Measurements from ENCODE around the gene SEPTIN12. TPM values are rescaled to one million over a fixed set of nuclear protein-coding genes. Genes with fewer than 3 reads are reported as not detected.

The SEPTIN12 gene
- total RNA-seq, 1 donor, result not detected

DNA sequence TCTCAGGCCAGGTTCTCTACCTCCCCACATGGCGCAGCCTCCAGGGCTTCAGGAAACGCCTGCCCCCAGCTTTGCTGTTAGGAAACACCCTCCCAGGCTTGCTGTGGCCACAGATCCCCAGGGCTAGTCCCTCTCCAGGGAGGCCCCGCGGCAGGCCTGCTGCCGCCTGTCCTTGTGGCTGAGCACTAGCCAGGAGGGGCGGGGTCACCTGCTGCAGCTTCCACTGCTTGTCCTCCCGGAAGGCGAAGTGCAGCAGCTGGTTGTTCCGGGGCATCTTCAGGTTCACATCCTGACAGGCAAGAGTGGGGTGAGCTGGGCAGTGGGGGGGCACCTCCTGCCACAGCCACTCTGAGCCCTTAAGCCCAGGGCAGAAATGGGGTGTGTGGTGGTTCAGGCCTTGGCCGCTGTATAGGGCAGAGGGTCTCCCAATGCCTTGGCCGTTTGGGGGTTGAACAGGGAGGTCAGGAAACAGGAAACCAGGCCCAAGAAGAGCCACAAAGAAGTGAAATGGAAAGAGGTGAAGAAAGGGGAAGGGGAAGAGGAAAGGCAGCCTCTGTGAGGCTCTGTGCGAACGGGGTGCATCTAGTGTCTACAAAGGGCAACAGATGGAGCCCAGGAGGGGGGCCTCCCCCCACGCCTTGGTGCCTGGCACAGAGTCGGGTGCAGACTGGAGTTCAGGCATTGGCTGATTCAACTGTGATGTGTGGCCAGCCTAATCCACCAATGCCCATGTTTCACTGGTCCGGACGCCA is 12.3 kb upstream of the SEPTIN12 start:
- DNase-seq (ENCODE audit: low read depth), result no peak
- no peak overlapping the region for H3K4me3 ChIP-seq (ENCODE audit: low read depth, low read length)
- TF ChIP-seq, protein P1, sequence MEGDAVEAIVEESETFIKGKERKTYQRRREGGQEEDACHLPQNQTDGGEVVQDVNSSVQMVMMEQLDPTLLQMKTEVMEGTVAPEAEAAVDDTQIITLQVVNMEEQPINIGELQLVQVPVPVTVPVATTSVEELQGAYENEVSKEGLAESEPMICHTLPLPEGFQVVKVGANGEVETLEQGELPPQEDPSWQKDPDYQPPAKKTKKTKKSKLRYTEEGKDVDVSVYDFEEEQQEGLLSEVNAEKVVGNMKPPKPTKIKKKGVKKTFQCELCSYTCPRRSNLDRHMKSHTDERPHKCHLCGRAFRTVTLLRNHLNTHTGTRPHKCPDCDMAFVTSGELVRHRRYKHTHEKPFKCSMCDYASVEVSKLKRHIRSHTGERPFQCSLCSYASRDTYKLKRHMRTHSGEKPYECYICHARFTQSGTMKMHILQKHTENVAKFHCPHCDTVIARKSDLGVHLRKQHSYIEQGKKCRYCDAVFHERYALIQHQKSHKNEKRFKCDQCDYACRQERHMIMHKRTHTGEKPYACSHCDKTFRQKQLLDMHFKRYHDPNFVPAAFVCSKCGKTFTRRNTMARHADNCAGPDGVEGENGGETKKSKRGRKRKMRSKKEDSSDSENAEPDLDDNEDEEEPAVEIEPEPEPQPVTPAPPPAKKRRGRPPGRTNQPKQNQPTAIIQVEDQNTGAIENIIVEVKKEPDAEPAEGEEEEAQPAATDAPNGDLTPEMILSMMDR (IDR thresholded peaks at IDR 0.05; ENCODE audit: insufficient read depth, low read length), result no peak

DNA sequence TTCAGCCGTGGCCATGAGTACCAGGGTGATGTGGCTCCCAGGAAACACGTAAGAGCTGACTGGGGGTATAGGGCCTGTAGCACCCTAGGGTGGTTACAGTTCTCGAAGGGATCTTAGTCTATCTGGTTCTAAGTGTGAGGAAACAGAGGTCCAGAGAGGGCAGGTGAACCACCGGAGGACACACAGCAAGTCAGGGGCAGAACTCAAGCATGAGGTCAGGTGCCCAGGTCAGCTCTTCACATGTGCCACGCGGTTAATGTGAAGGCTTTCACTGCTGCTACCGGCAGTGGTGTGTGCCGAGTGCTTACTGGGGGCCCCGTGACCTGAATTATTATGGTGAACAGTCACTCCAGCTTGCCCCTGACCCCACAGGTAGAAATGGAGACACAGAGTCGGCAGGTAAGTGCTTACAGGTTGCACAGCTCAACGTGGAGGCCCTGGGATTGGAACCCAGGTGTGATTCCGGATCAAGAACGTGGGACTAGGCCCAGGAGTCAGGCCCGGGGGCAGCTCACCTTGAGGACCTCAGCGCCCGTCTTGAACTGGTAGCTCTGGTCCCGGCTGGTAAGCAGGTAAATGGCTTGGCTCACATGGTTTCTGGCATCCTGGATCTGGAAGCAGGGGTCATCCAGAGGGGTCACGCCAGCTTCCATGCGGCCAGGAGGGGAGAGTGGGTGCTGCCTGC is 11.2 kb upstream of the SEPTIN12 start:
- no peak overlapping the region for H3K4me3 ChIP-seq (ENCODE audit: low read depth, low read length)
- TF ChIP-seq, protein P1 (IDR thresholded peaks at IDR 0.05; ENCODE audit: insufficient read depth, low read length), result no peak
- DNase-seq (ENCODE audit: low read depth), result no peak

DNA sequence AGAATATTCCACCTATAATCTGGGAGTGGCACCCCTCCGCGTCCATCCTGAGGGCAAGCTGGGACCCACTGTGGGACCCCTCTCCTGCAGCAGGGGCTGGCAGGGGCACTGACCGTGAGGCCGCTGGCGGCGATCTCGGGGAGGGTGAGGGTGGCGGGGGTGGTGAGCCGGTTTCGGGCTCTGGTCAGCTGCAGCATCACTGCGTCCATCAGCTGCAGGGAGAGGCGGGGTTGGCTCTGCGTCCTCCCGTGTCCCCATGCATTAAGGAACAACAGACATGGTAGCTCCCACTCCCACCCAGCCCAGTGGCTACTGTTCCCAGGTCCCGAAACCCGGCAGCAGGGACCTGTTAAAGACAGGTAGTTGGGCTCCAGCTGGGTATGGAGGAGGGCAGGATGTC is 10.3 kb upstream of the SEPTIN12 start:
- TF ChIP-seq, protein P1 (IDR thresholded peaks at IDR 0.05; ENCODE audit: insufficient read depth, low read length), result no peak
- DNase-seq (ENCODE audit: low read depth), result no peak
- H3K4me3 ChIP-seq (ENCODE audit: low read depth, low read length), result no peak overlapping the region

DNA sequence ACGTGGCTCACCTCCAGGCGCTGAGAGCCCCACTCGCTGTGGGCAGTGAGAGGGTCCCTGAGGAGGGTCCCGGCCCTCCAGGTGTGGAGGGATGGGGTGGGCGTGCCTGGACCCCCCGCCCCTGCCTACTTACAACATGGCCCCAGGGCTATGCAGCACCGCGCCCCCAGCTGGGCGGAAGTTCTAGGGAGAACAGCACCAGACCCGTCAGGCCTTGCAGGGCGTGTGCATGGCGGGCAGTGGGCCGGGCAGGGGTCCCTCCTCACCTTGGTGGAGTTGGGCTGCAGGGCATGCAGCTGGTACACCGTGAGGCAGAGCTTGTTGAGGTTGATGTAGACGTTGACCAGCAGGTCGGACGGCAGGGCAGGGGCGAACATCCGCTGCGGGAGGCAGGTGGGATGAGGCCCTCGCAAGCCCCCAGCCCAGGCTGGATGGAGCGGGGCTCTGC is 9.7 kb upstream of the SEPTIN12 start:
- DNase-seq (ENCODE audit: low read depth), result no peak
- no peak overlapping the region for H3K4me3 ChIP-seq (ENCODE audit: low read depth, low read length)
- TF ChIP-seq, protein P1 (IDR thresholded peaks at IDR 0.05; ENCODE audit: insufficient read depth, low read length), result no peak

DNA sequence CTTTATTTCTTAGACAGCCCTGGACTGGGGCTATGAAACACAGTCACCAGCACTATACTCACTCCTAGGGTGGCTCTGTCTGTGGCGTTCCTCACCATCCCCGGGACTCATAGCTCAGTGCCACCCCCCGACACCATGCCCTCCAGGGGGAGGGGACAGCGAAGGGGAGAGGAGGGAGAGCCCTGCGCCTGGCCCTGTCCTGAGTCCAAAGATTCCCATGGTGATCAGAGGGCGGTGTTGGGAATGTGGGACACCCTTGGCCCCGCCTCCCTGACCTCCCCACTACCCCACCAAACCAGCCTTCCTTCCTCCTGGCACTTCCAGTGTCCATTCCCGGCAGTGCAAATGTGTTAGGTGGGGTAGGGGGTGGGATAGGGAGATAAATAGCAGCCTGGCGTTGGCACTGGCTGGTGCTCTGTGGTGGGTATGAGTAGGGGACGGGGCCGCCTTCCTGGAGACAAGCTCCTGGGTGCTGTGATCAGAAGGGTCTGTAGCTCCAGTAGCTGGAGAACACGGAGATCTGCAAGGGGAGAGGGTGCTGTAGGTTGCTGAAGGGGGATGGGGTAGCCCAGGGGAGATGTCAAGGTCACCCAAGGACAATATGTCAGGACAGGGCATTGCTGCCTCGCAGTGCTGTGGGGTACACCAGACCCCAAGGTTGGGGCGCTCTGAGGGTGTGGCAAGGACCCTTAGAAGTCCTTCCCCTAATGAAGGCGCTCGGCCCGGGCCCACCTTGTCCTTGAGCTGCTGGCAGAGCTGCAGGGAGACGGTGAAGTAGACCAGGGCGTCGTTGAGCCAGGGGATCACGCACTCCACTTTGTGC is 9.0 kb upstream of the SEPTIN12 start:
- H3K4me3 ChIP-seq (ENCODE audit: low read depth, low read length), result no peak overlapping the region
- DNase-seq (ENCODE audit: low read depth), result no peak
- TF ChIP-seq, protein P1 (IDR thresholded peaks at IDR 0.05; ENCODE audit: insufficient read depth, low read length), result no peak

DNA sequence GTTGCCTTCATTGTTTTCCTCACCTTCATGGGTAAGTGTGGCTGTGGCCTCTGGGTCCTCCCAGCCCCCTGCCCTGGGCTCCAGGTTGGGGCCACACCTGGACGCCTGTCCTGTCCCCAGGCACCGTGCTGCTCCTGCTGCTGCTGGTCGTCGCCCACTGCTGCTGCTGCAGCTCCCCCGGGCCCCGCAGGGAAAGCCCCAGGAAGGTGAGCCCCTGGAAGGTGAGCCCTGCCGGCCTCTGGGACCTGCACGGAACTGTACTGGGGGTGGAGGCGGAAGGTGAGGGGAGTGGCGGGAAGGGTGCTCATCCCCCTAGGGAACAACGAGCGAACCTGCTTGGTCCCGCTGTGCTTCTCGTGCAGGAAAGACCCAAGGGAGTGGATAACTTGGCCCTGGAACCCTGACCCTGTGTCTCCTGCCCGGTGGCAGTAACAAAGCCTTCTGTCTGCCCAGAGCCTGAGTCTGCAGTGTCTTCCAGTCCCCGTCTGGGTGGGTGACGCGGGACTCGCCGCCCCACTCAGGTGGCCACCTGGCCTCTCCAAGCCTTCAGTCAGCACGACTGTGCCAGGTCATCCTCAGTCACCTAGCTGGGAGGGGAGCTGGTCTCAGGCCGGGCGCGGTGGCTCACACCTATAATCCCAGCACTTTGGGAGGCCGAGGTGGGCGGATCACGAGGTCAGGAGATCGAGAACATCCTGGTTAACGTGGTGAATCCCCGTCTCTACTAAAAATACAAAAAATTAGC is 7.9 kb upstream of the SEPTIN12 start:
- TF ChIP-seq, protein P1 (IDR thresholded peaks at IDR 0.05; ENCODE audit: insufficient read depth, low read length), result no peak
- no peak for DNase-seq (ENCODE audit: low read depth)
- no peak overlapping the region for H3K4me3 ChIP-seq (ENCODE audit: low read depth, low read length)

All from fibroblast of the aortic adventitia (primary cell).